HG03521 (cell line): ENCODE data around the gene CPNE1.
A peak's percentile ranks its signal among the peaks of the same experiment; 100 is the strongest.
"Not testable (repeated sequence)": the region's sequence is repeated elsewhere in the genome, so short reads cannot be mapped to it uniquely, and the experiment has no call there.

ENCODE experiments used
- ATAC-seq: cut with Tn5 transposase; IDR thresholded peaks from one replicate; pipeline ENCODE4 v1.9.1; 2021; ENCODE audit warnings: mild to moderate bottlenecking, moderate library complexity; ENCODE audit not compliant: unreplicated experiment

Gene CPNE1

DNA sequence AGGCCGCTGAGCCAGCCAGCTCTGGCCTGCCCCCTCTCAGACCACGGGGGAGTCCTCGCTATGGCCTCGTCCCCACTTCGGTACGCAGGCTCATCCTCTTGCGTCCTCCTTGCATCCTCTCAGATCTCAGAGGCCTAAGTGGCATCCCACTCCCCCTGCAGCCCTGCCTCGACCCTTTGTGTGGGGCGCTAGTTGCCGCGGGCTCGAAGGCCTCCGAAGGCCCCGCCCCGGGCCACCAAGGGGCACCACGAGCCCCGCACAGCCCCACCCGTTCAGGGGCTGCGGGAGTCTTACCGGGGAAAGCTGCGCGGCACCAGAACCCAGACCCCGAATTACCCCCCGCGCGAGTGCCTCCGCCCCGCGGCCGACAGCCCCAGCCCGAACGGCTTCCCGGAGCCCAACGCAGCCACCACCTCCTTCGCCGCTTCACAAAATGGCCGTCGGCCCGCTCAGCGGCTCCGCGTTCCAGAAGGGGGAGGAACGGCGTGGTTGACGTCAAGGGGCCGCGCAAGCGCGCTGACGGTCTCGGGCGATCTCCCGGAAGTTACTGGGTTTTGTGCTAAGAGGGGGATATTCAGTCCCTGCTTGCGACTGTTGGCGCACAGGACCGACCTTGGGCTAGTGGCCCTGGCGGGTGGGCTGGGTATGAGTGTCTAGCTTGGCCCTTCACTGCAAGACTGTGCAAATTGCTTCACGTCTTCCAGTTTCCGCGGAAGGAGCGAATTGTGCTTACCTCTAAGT lies at the start of gene CPNE1, which contains the start of gene RBM12:
TSS of gene CPNE1 (minus strand) at position 435 of the 741 bp plus-strand sequence. CDS start 31,977 bp downstream, outside the sequence.
TSS of gene RBM12 (minus strand) at position 435 of the 741 bp plus-strand sequence. CDS start 9,578 bp downstream, outside the sequence.
- peak; percentile 75 for ATAC-seq

DNA sequence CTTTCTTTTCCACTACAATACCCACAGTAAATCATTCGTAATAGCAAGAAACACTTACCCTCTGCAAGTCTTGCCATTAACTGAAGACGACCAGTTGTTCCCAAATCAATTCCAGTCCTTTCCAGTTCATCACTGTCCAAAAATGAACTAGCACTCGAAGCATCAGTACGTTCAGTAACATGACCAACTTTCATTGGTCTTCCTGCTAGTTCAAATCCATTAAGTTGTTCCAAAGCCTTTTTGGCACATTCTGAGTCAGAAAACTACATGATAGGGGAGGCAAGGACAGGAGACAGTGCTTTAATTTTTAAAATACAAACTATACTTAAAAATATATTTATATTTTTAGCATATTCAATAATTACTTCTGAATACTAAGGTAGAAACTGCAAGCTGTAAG lies 49.4 kb upstream of the CPNE1 start:
- no peak for ATAC-seq

DNA sequence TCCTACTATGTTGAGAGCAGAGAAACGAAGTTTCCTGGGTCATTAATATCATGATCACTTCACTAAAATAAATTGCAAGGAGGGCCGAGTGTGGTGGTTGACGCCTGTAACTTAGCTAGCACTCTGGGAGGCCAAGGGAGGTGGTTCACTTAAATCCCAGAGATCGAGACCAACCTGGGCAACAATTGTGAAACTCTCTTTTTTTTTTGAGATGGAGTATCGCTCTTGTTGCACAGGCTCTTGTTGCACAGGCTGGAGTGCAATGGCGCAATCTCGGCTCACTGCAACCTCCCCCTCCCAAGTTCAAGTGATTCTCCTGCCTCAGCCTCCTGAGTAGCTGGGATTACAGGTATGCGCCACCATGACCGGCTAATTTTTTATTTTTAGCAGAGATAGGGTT lies 48.4 kb upstream of the CPNE1 start:
- ATAC-seq: not testable (repeated sequence)

- ATAC-seq: no peak
Measured at GRCh38 chr20:35711588-35712209, 47.0 kb upstream of the CPNE1 start.

DNA sequence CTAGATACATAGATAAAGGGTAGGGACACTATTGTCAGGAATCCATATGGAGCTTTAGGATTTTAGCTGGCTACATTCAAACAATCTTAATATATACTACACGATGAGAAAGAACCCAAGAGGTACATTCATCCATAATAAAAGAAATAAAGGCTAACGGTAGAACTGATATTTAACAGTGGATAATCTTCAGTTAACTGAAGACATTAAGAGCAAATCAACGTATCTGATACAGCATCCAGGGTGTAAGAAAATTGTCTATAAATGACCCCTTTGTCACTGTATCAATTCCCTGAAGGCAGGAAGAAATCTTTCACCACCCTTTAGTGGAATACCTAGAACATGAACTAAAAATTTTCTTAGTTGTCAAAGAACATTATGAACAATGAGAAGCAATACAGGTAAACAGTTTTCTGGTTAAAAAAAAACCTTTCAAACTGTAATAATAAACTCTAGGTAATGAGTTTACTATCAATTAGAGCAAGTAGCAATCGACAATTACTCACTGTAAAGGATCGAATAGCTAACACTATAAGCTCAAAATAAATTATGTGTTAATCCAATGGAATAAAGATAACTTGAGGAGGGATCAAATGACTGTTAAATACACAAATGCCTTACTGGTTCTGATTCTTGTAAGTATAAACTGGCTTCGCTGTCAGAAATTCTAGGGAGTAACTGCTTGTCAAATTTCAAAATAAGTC lies 46.3 kb upstream of the CPNE1 start:
- no peak for ATAC-seq

DNA sequence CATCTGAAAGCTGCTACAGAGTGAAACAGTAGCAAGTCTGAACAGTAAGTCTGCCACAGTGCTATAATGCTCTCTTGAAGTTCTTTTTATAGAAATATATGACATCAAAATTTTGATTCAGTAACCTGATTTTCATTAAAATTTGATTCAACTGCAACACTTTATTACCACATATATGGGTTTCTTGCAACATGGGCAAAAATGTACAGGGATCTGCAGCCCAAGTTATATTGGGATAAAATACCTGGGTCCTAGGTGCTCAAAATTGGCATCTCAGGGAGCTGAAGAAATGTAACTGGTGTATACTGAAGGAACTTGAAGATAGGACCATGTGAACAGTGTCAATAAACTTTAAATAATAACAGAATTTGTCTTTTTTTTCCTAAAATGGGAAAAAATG lies 45.3 kb upstream of the CPNE1 start:
- no peak for ATAC-seq

DNA sequence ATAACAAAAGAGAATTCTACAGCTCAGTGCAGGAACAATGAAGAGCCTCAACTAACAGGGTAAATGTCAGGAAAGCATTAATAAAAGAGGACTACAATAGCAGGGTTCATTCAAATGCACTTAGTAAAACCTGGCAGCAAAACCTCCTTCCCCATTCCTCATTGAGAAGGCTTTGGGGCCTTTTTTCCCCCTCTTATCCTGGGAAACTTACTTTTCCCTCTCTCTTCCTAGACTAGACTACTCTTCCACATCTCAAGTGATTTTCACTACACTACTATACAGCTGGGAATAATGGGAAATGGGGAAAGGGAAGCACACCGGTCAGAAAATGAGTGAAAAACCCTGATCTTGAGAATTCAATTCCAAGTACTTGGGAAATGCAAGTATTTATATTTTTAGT lies 44.6 kb upstream of the CPNE1 start:
- no peak for ATAC-seq

DNA sequence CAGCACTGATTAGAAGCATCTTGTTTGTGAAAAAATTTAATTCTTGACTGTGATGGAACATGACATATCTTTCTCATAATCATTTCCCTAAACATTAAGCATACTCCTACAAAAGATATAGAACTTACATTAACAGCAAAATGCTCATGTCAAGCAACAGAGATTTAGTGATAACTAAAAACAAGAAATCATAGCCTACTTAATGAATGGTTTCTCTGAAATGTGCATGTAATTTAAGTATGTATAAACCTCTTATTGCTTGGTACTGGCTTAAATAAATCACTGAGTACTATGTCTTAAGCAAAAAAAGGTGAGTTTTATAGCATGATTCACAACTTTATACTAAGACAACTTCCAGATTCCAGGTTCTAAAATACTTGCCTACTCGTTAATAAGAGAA lies 43.8 kb upstream of the CPNE1 start:
- no peak for ATAC-seq

DNA sequence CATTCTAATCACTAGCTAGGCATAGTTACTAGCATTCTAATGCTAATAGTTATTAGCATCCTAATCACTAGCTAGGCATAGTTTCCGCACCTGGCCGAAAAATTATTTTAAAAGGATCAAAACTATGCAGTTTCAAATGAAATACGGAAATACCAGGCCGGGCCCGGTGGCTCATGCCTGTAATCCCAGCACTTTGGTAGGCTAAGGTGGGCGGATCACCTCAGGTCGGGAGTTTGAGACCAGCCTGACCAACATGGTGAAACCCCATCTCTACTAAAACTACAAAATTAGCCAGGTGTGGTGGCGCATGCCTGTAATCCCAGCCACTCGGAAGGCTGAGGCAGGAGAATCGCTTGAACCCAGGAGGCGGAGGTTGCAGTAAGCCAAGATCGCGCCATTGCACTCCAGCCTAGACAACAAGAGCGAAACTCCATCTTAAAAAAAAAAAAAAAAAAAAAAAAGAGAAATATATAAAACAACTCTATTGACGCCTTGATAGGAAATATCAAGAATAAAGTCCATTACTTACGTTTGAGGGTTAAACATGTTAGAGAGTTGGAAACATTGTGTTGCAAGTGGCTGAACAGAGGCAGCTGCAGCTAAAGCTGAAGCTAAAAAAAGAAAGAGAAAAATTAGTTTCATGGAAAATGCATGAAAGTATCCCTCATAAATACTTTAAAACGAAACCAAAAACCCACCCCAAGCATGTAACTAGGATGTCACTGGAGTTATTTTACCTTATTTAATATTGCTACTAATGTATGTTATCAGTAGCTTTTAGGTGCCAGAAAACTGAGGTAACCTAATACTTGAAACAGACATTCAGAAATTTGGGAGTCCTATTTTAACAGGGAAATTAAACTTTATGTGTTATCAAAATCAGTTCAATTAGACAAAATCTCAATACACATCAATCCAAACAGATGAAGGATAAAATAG lies 42.2 kb upstream of the CPNE1 start:
- not testable (repeated sequence) for ATAC-seq

DNA sequence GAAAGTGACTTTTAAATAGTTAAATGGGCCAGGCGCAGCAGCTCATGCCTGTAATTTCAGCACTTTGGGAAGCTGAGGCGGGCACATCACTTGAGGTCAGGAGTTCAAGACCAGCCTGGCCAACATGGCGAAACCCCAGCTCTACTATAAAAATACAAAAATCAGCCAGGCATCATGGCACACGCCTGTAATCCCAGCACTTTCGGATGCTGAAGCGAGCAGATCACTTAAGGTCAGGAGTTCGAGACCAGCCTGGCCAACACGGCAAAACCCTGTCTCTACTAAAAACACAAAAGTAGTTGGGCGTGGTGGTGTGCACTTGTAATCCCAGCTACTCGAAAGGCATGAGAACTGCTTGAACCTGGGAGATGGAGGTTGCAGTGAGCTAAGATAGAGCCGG lies 41.2 kb upstream of the CPNE1 start:
- ATAC-seq: not testable (repeated sequence)

GRCh38 chr20:35704514-35705261 lies 40.0 kb upstream of the CPNE1 start:
- ATAC-seq: no peak

- no peak for ATAC-seq
Measured at GRCh38 chr20:35702824-35703695, 38.4 kb upstream of the CPNE1 start.

DNA sequence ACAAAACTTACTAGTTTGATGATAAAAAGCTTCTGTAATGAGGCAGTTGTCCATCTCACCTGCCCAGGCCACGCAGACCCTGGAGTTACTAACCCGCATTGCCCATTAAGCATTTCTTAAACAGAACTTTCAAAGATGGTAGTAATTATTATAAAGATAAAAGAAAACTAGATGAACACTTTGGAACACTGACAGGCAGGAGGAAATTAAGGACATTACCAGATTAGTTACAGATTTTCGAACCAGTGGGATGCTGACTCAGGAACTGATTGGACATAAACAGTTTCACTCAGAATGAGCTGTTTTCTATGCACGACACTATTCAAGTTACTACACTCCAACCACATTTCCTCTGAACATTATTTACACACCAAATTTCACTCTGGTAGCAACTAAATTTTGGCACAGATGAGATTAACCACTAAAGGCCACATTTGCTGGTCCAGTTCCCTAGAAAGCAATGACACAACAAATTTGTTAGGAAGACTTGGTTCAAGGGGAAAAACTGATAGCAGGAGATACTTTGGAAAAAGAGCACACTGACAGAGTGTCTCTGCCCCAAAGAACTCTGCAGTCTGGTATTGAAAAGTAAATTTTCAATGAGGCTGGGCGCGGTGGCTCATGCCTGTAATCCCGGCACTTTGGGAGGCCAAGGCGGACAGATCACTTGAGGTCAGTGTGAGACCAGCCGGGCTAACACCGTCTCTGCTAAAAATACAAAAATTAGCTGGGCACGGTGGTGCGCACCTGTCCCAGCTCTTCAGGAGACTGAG lies 37.5 kb upstream of the CPNE1 start:
- no peak for ATAC-seq

DNA sequence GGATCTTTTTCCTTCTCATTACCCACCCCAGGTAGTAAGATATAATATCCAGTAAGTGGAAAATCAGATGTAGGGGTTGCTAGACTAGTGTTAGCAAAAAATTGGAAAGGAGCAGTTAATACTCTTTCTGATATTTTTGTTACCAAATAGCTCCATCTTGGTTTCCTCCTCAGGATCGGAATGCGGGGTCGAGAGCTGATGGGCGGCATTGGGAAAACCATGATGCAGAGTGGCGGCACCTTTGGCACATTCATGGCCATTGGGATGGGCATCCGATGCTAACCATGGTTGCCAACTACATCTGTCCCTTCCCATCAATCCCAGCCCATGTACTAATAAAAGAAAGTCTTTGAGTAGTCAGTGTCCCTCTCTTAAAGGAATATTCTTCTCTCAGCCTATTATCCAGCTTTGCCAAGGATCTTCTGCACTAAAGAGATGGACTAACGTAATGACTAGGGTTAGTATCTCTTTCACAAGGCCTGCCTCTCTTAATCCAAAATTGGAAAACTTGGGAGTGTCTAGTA lies 36.0 kb upstream of the CPNE1 start:
- ATAC-seq: no peak

DNA sequence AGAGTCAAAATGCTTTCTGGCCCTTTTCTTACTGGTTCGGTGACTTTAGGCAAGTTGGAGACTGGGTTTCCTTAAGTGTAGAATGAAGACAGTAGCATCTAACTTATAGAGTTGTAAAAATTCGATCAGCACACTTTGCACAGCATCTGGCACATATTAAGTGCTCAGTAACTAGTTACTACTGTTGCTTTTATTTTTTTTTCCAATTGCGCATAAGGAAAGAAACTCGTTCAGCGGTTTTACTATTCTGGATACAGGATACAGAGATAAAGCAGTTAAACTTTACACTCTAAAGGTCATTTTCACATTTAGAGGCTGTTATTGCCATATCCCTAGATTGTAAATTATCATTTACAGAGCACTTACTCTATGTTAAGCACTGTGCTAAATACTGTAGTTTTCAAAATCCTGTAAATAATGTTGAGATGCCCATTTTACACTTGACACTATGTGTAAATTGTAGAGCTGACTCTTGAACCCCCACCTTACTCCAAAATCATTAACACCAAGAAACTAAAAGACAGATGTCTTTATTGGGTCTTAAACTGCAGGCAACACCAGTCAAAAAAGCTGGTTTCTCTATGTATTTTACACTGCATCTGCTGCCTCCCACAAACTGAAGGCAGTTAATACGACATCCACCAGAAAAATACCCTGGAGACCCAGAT lies 35.4 kb upstream of the CPNE1 start:
- ATAC-seq: no peak

GRCh38 chr20:35699127-35699956 lies 34.6 kb upstream of the CPNE1 start, which contains the start of the genes NFS1 and ROMO1:
Gene NFS1, minus strand, starts transcription at chr20:35699352. Its CDS starts 64 bp downstream, at chr20:35699288.
Gene ROMO1, plus strand, starts transcription at chr20:35699405. Its CDS starts 228 bp downstream, at chr20:35699633.
- peak; percentile 79 for ATAC-seq
